ENCODE results near the gene LSM14B.
"Not testable (repeated sequence)": the region's sequence is repeated elsewhere in the genome, so short reads cannot be mapped to it uniquely, and the experiment has no call there.

LSM14B gene

GRCh38 chr20:62105592-62105991 is 16.7 kb upstream of the LSM14B start:
- in situ Hi-C loops (cut with MboI; ENCODE audit: low pct_unique_long_range_greater_than_20kb, low sequenced_read_pairs): no loop called here
- no peak for DNase-seq

GRCh38 chr20:62111148-62111547 is 11.1 kb upstream of the LSM14B start:
- peak; percentile 37 for DNase-seq
- in situ Hi-C loops (cut with MboI; ENCODE audit: low pct_unique_long_range_greater_than_20kb, low sequenced_read_pairs): no loop called here

GRCh38 chr20:62112368-62112767 is 9.9 kb upstream of the LSM14B start:
- no peak for DNase-seq
- in situ Hi-C loops (cut with MboI; ENCODE audit: low pct_unique_long_range_greater_than_20kb, low sequenced_read_pairs): no loop called here

DNA sequence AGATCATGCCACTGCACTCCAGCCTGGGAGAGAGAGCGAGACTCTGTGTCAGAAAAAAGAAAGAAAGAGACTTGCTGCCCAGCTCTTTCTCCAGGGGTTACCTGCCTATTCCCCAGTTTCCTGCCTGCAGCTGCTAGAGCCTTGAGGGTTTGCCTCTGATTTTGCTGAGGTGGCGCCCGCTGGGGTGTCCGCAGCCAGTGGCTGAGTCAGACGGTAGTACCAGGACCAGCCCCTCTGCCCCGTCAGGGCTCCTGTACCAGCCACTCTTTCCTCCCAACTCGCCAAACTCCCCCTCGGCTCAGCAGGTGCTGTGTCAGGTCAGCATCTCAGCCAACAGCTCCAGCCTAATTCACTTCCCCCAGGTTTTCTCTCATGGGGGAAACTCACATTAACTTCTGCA is 7.4 kb upstream of the LSM14B start:
- DNase-seq: no peak
- in situ Hi-C loops (cut with MboI; ENCODE audit: low pct_unique_long_range_greater_than_20kb, low sequenced_read_pairs): no loop called here

DNA sequence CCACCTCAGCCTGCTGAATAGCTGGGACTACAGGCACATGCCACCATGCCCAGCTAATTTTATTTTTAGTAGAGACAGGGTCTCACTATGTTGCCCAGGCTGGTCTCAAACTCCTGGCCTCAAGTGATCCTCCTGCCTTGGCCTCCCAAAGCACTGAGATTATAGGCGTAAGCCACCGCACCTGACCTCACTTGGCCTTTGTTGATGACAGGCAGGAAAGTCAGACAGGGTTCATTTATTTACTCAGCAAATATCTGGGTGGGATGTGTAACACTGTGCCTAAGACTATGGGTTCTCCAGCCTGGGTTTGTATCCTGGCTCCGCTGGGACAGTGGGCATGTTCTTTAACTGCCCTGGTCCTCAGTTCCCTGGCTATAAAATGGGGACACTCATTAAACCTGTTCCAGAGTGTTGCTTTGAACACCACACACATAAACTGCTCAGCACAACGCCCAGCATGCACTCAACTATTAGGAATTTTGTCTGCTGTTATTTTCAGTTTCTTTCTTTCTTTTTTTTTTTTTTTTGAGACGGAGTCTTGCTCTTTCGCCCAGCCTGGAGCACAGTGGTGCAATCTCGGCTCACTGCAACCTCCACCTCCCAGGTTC is 6.4 kb upstream of the LSM14B start:
- in situ Hi-C loops (cut with MboI; ENCODE audit: low pct_unique_long_range_greater_than_20kb, low sequenced_read_pairs); DNase-seq: not testable (repeated sequence)

DNA sequence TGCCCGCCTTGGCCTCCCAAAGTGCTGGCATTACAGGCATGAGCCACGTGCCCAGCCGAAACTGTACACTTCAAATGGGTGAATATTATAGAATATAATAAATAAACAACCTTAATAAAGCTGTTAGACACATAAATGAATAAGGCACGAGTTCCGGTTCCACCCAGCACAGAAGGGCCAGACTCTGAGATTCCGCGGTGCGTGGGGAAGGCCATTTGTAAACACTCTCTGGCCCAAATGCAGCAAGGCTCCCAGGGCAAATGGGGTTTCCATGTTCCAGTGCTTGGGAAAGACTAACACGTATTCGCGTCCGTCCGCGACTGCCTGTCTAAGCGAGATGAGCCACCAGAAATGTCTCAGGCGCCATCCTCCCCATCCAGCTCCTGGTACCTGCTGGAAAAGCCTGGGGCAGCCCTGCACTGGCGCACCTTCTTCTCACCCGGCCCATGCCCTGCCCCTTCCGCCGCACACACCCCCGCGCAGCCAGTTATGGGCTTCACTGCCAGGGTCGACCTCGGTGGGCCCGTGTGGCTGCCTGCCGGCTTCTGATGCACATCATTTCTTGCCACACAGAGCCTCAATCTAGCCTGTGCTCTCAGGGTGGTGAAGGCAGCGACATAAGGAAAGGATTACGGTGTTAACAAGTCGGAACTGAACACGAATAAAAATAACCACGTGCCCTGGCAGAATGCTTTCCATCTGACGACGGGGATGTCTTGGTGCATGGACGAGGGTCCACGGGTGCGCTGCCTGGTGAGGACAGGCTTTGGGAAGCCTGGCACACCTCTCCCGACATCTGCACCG is 5.5 kb upstream of the LSM14B start:
- no peak for DNase-seq
- in situ Hi-C loops (cut with MboI; ENCODE audit: low pct_unique_long_range_greater_than_20kb, low sequenced_read_pairs): no loop called here

- in situ Hi-C loops (cut with MboI; ENCODE audit: low pct_unique_long_range_greater_than_20kb, low sequenced_read_pairs): no loop called here
Observed at GRCh38 chr20:62117362-62117646, 5.0 kb upstream of the LSM14B start.

DNA sequence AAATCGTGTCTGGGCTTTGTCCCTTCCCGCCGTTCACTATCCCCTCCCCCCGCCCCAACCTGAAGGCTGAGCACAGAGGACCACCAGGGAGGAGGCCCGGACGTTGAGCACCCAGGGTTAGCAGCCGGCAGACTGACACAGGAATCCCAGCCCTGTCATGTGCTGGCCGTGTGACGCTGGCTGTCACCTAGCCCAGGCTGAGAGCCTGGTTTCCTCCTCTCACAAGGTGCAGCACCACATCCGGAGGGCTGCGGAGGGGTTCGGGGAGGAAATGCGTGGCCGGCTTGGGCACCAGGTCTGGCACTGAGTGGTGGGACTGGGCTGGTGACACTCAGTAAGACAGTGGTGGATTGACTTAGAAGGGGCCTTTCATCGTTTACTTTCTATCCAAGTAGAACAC is 4.6 kb upstream of the LSM14B start:
- in situ Hi-C loops (cut with MboI; ENCODE audit: low pct_unique_long_range_greater_than_20kb, low sequenced_read_pairs): no loop called here
- DNase-seq: no peak

More at GRCh38 chr20:62117362-62117646, 5.0 kb upstream of the LSM14B start:
- DNase-seq: no peak

- DNase-seq: no peak
- in situ Hi-C loops (cut with MboI; ENCODE audit: low pct_unique_long_range_greater_than_20kb, low sequenced_read_pairs): no loop called here
Observed at GRCh38 chr20:62118113-62119043, 3.9 kb upstream of the LSM14B start.

- in situ Hi-C loops (cut with MboI; ENCODE audit: low pct_unique_long_range_greater_than_20kb, low sequenced_read_pairs): no loop called here
- no peak for DNase-seq
Observed at GRCh38 chr20:62119115-62119514, 3.2 kb upstream of the LSM14B start.

- in situ Hi-C loops (cut with MboI; ENCODE audit: low pct_unique_long_range_greater_than_20kb, low sequenced_read_pairs): no loop called here
- DNase-seq: no peak
Observed at GRCh38 chr20:62119591-62120364, 2.5 kb upstream of the LSM14B start.

DNA sequence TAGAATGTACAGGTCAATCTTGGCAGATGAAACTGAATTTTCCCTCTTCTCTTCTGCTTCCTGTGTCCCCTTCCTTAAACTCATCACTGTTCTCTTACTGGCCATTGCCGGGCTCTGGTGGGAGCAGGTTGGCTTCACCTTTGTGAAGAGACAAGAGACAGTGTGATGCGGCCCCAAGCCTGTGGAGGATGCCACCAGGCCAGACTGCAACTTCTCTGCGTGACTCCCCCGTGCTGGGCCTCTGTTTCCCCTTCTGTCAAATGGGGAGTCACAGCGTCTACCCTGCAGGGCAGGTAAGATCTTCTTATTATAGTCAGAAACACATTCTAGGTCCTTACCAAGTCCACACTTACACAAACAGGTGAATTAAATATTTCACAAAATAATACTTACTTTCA is 1.9 kb upstream of the LSM14B start:
- no peak for DNase-seq
- in situ Hi-C loops (cut with MboI; ENCODE audit: low pct_unique_long_range_greater_than_20kb, low sequenced_read_pairs): no loop called here

GRCh38 chr20:62120990-62121775 is 1.1 kb upstream of the LSM14B start:
- no peak for DNase-seq
- in situ Hi-C loops (cut with MboI; ENCODE audit: low pct_unique_long_range_greater_than_20kb, low sequenced_read_pairs): no loop called here

- in situ Hi-C loops (cut with MboI; ENCODE audit: low pct_unique_long_range_greater_than_20kb, low sequenced_read_pairs): no loop called here
- no peak for DNase-seq
Observed at GRCh38 chr20:62122654-62123449, 577 bp downstream of the LSM14B start.

DNA sequence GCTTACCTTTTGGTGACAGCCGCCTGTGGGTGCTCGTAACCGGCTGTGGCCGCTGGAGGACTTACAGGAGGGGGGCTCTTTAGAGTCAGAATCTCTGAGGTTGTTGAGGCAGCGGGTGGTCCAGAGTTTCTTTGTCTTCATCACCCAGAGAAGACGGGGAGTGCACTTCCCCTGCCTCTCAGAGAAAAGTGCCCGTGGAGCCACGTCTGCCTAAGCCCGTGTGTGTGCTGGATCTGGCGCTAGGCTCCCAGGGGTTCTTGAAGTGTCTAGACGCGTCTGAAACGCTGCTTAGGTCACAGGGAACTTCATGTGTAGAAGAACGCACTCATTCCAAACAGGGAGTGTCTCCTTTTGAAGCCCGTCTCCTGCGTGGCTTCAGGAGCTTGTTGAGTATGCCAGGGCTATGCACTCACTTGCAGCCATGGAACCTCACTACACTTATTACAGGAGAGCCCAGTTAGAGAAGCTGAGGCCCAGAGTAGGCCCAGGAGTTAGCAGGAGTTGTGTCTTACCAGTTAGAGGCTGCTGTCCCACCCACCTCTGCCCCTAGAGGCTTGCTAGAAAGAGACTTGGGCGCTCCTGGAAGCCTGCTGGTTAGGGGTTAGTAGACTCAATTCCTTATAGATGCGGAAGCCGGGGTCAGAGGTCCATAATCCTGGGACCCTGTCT is 1.3 kb downstream of the LSM14B start:
- in situ Hi-C loops (cut with MboI; ENCODE audit: low pct_unique_long_range_greater_than_20kb, low sequenced_read_pairs): no loop called here

DNA sequence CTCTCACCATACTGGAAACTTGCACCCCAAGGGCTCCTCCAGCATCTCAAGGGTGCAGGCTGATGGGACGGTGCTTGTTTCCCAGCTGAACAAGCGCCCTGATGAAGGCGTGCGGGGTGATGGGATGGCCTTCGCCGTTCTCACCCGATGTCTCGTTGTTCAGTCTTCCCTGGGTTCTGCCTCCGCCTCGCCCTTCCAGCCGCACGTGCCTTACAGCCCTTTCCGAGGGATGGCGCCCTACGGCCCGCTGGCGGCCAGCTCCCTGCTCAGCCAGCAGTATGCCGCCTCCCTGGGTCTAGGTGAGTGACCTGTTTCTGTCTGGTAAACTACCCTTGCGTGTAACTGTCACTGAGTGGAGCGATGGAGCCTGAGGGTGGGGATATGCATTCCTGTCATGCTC is 3.9 kb downstream of the LSM14B start:
- in situ Hi-C loops (cut with MboI; ENCODE audit: low pct_unique_long_range_greater_than_20kb, low sequenced_read_pairs): no loop called here
- no peak for DNase-seq

More for the DNA sequence above, 1.3 kb downstream of the LSM14B start:
- peak; percentile 38 for DNase-seq

DNA sequence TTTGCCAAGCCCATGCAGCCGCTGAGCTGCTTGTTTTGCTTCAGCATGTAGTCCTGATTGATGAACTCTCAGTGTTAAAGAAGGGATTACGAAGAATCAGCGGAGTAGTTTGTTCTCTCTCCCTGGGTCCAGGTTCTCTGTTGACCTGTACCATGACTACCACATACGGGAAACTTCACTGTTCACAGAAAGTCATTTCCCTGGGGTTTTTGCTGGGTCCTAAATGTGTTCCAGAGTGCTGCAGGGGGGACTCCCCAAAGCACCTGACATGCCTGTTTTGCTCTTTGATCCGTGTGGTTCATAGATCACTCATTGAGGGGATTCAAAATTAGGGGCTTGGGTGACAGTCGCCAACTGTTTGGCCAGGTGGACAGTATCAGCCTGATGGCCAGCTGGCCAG is 5.5 kb downstream of the LSM14B start:
- DNase-seq: no peak

More for the DNA sequence above, 5.5 kb downstream of the LSM14B start:
- in situ Hi-C loops (cut with MboI; ENCODE audit: low pct_unique_long_range_greater_than_20kb, low sequenced_read_pairs): no loop called here

Measured in KBM-7 (cell line).